NCI-H1417 (cell line): ENCODE data around the gene WIPF3.
A peak's percentile ranks its signal among the peaks of the same experiment; 100 is the strongest.

Experiments used
- DNase-seq, 3 experiments: peaks; one replicate each; lab custom pipeline; 2025; lab: John Stamatoyannopoulos, UW

Gene WIPF3

DNA sequence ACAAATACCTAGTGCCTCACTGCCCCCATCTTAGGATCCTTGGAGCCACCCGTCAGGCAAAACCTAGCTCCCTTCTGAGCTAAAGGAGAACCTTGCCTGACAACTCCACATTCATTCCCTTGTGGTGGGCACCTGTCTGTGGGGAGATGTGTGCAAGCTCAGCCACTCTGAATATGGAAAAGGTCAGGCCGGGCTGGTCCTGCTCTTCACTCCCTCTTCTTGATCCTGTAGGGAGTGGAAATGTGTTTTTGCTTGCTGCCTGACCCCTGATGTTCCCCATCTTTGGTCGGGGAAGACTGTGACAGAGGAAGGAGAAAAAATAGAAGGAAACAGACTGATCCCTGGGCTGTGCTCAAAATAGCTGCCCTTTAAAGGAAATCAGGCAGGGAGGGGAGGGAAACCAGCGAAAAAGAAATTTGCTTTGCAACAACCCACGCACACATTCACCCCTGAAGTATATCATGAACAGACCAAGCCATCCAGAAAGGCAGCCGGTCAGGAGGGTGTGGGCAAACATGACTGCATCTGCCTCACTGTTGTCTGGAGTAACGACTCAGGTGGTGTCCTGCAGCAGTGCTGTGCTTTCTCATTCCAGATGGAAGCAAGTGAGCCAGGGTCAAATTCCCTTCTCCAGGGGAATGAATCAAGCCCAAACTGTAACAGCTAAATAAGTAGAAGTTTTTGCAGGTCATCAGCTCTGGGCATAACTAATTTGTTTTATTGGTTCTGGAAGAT, 109.3 kb downstream of the WIPF3 start:
- peak in 2 of 3 experiments; percentile 7 to 37 for DNase-seq

DNA sequence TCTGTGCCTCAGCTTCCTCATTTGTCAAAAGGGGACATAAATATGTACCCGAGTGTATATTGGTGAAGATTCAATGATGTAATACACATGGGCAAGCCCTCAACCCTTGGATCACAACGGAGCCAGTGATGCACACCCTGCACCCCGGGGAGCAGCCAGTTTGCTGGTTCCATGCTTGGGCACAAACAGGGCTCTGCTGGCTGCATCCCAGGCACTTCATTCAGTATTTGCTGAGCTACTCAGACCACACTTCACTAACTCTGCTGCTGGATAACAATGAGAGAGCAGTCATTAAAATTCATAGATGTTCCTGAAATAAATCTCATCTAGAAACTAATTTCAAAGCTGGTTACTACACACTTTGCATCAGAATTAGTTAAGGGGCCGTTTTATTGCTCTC, 111.3 kb downstream of the WIPF3 start:
- peak in 1 of 3 experiments; percentile 80 for DNase-seq

DNA sequence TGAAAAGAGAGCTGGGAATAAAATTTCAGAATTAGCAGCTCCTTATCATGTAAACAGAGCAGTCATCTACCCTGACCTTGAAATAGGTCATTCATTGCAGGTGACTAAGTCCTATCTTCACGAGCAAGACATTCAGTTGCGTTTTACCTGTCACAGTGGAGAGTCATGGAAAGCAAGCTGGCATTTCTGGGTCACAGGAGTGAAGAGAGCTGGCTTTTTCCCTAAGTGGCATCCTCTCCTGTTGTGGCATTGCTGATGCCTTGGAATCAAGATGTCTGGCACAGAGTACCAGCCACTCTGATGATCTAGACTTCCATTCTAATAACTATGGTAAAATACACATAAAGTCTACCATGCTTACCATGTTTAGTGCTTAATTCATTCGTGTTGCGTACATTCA, 112.5 kb downstream of the WIPF3 start:
- DNase-seq: no peak

DNA sequence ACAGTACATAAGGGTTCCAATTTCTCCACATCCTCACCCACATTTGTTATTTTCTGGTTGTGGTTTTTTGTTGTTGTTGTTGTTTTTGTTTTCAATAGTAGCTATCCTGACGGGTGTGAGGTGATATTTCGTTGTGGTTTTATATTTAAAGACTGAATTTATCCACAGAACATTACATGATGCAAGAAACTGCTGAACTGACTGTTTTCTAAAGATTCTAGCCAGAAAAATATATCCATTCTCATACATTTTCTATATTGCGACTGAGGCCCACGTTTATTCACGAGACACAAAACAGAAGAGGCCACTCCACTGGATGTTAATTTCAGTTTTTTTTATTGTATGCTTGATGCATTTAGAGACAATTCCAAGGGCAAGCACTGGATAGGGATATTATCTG, 113.5 kb downstream of the WIPF3 start:
- no peak for DNase-seq

DNA sequence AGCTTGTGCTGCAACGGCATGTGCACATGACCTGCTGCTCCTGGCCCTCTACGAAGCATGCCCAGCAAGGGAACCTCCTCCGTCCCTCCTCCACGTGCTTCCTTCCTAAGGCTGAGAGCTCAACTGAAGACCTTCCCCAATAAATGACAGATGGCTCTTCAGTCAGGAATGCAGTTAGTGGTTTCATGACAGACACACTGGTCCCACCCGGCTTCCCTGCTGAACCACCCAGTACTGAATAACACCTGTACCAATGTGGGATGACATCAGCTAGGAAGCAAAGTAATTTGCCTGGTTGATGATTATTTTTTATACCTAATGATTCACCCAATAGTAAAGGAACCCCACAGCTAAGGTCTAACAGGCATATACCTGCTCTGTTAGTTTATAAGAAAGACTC, 114.2 kb downstream of the WIPF3 start:
- peak in 1 of 3 experiments; percentile 18 for DNase-seq

DNA sequence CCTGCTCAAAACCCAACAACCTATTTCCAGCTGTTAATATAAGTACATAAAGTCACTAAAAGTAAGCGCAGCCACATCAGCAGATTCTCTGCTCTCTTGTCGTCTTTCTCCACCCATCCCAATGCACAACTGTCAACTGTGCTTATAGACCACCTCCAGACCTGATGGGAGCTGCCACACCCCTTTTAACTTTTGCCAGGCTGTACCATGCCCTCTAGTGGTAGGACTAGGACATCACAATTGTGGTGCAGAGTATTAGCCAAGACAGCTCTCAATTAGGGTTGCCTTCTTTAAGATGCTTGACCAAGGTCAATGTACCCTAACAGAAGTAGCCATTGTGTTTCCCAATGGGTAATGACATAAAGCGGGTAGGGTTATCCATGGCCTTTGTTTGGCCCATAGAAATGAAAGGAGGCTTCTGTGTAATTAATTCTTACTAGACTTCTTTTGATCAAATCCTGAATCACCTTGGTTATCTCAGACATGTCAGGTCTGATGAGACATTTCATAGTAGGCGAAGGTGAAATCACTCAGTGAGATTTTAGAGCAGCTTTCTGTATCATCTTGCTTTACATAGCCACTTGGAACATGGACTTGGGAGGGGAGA, 115.2 kb downstream of the WIPF3 start:
- peak; percentile 50 to 84 (median 66) for DNase-seq

DNA sequence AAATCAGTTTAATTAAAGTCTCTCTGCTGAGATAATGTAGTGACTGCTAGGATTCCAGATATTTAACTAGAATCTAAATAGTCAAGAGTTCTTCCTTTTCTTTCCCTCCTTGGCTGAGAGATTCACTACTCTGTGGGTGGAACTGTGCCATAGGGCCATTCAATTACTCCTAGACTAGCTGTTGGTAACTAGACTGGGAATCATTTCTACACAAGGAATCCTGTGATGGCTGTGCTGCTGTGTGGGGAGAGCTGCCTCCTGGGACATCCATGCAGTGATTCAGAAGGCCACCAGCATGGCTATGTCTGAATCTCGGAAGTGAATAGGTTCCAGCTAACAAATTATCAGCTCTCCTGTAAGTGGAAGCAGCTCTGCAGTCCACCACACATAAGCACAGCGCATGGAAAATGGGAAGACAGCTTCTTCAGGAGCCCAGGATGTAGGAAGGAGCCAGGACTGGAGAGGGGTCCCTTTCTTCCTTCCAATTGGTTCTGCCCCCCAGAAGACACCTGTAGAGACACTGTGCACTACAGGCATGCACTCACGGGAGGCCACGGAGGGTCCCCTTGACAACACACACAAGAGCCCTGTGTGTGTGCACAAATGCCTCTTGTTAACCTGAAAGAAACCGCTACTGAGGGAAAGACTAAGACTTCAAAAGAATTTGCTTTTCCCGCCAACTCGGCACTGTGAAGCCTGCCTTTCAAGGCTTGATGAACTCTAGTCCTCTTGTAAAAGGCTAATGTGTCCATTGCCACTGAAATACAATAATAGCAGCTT, 116.8 kb downstream of the WIPF3 start:
- no peak for DNase-seq

DNA sequence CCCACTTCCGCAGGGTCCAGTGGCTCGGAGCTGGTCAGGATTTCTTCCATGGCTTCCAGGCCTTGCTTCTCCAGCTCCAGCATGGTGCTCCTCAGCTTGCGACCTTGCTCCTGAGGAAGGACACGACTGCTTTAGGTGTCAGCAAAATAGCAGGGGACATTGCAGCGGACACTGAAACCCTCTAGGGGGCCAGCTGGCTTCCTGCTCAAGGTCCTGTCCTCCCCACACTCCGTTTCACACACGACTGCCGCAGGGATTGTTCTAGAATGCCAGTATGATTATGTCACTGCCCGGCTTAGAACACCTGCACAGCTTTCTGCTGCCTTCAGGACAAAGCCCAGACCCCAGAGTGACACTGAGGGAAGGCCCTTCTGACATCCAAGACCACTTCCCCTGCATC, 117.7 kb downstream of the WIPF3 start:
- peak in 1 of 3 experiments; percentile 6 for DNase-seq

DNA sequence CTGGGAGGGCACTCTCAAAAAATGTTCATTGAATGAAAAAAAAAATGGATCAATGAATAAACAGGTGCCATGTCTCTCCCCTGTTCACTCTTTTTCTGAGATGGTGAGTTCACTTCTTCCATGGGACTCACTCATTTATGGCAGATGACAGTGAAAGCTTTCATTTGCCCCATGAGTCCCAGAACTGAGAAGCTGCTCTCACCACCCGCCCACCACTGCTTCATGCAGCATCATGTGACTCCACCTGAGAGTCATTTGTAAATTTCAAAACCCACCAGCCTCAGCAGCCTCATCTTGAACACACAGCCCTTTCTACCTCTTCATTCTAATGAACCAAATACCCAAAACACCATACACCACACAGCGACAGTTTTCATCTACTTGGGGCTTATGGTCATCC, 118.4 kb downstream of the WIPF3 start:
- DNase-seq: no peak

DNA sequence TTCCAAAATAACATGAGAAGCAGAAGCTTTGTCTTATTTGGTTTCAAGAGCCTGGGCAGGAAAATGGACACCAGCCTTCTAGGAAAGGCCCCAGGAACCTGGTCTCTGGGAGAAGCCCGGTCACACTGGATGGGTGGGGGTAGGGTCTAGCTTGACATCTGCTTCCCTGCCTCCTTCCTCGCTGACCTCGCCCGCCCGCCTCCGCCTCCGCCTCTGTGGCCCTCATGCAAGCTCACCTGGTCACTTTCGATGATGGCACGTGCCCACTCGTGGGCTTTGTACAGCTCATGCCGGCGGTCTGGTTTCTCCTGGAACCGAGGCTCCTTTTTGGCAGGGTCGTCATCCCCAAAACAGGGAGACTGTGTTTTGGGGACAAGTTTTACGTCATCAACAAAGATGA, 119.9 kb downstream of the WIPF3 start:
- DNase-seq: no peak

DNA sequence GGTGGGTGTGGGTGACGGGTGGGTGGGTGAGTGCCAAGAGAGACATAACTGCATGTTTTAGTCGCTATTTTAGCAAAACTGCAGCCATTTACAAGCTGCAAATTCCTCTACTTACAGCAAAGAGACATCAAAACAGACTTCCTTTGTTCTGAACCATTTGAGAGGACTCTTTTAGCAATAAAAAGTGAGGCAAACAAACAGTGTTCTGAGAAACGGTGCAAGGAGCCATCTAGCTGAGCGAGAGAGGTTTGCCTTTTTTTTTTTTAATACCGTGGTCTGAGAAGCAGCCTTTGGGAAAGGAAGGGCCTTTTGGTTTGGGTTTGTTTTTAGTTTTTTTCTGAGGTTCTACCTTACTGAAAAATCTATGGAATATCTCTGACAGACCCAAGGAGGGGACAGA, 120.4 kb downstream of the WIPF3 start:
- no peak for DNase-seq

DNA sequence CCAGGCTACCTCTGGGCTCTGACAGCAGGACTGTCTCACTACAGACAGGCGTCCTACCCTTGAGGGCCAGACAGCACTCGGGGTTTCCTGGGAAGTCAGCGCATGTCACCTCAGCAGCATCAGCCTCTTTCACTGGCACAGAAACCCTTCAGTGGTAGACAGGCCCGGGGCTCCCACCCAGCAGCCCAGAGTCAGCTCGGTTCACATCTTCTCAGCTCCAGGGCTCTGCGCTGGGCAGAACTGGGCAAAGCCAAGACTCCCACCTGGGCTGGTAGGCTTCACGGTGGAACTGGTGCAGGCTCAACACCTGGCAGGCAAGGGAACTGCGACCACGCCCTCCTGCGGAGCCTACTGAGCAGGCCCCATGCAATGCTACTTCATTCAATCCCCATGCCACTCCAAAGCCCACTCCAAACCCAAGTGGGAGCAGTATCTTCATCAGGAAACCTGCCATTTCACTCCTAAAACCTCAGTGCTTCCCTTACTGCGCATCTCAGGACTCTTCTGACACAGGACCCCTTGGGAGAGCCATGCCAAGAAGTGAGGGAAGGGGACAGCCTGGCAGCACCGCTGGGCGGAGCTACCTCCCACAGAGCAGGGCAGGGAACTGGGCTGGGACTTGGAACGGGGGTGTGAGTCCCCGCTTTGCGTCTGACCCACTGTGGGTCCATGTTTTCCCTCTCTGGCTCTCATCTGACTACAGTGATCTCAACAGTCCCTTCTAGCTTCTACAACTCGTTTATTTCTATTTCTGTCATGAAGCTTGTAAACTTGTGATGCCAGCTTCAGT, 122.9 kb downstream of the WIPF3 start:
- peak in 1 of 3 experiments; percentile 43 for DNase-seq

DNA sequence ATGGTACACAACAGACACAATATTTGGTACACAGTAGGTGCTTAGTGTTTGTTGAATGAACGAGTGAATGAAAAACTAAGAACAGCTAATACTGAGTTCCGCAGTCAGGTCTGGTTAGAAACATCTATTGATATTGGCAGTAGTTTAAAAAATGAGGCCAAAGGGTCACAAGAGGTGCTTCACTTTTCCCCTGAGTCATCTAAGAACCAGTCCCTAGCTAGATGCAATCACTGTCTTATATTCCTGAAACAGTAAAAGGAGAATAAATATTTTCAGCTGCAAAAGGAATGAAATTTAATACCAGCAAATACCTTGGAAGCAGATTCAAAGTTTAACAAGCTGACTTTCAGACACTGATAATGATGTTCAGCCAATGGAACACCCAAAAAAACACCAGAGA, 128.8 kb downstream of the WIPF3 start:
- no peak for DNase-seq

DNA sequence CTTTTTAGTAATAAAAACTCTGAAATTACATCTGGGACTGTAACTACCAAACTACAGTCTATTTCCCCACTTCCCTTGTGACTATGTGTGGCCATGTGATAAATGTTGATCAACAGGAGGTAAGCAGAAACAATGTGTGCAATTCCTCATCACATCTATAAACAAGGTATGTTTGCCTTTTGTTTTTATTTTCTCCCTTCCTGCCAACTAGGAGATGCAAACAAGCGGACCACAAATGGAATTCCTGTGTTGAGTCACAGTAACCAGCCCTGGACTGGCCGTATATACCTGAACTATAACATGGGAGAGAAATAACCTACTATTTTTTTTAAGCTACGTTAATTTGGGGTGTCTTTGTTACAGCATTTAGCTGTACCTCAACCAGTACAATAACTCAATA, 130.8 kb downstream of the WIPF3 start:
- no peak for DNase-seq

DNA sequence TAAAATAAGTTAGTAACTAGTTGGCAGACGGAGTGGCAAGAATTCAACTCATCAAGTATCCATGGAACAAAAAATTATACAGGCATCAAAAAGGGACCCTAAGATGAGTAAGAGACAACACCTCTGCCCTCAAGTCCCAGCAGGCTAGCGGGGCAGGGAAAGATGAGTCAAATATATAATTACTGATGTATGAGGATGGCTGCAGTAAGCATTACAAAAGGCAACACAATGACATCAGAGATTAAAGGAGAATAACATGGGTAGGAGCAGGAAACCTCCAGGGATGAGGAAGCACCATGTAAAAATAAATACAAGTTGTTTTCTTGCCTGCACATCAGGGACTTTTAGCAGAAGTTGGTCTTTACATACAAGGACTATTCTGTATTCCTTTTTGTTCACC, 133.9 kb downstream of the WIPF3 start:
- DNase-seq: no peak

DNA sequence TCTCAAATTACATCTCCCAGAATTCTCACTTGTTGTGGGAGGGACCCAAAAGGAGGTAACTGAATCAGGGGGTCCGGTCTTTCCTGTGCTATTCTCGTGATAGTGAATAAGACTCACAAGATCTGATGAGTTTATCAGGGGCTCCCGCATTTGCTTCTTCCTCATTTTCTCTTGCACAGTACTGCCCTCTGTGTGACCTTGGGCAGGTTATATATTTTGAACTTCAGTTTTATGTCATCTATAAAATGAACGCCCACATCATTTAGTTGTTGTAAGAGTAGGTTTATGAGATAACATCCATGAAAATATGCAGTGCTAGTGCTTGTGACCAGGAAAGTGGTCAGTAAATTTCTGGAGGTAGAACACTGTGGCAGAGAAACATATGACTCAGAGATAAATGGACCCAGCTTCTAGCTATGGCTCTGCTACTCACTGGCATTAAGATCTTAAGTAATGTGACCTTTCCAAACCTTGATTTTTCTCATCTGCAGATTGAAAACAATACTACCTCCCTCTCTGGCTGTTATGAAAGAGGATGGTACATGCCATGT, 139.0 kb downstream of the WIPF3 start:
- no peak for DNase-seq

DNA sequence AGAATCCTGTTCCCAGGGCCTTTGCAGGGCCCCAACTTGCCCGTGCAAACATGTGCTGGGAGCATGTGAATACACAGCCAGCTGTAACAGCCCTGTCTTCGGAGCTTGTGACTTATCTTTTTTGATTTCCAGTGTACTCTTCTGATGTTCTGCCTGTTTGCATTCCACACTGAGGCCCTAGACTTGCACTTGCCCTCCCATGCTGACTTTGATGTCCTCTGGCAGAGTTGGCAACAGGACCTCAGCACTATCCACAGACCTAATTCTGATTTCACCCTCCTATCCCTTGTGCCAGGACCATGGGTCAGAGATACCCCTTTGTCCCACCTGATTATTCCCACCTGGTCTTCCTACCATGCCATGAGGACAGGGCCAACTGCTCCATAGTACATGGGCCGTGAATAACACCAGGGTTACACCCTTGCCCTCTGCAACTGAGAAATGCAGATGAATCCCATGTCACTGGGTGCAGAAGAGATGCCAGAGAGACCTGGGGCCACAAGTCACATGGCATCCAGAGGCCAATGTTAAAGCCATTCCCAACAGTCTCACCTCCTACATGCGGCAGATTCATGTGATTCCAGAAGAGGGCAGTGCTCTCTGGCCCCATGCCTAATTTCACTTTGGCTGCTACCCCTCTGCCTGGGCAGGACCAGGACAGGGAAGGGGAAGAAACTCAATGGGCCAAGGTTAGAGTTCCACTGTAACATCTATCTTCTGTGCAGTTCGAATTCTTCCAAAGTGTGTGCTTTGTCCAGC, 140.3 kb downstream of the WIPF3 start:
- DNase-seq: peak in 1 of 3 experiments; percentile 14

DNA sequence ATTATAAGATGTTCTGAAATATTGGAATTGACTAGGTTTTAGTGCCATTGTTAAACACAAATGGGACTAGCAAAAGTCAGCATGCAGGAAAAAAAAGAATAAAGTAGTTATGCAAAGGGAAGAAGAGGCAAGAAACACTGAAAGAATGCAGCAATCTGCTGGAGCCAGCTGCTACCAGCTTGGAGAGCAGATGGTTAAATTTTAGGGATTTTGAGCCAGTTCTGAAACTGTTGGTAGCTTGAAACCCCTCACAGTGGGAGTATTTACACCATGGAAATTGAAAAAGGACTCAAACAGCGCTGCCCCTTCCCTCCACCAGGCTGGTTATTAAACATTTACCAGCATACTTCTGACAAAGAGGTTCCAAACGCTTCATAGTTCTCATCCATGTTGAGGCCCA, 142.3 kb downstream of the WIPF3 start:
- no peak for DNase-seq

DNA sequence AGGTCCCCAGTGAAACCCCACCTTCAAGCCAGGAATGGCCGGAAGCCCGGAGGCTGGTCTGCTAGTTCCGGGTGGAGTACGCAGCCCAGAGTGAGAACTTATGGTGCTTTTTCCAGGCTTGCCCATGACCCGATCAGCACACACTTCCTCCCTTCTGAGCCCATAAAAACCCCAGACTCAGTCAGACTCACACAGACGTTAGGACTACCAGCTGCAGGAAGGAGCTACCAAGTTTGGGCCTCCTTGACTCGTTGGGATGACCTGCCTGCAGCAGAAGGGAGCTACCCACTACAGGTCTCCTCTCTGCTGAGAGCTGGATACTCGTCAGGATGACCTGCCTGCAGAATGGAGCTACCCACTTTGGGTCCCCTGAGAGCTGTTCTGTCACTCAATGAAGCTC, 144.2 kb downstream of the WIPF3 start:
- no peak for DNase-seq

DNA sequence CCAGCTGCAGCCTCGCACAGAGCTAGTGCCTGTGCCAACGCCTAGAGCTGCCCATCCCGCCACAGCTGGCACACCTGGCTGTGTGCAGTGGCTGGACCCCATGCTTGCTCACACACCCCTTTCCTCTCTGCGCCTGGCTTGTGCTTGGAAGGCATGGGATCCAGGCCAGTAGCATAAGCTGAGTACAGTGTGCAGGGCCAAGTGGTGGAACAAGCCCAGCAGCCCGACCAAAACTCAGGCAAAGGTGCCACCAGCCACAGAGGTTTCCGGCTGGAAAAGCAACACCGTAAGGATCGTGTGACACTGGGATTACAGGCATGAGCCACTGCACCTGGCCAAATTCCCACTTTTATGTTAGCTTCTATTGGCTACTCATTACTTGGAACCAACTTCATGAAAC, 144.9 kb downstream of the WIPF3 start:
- no peak for DNase-seq

DNA sequence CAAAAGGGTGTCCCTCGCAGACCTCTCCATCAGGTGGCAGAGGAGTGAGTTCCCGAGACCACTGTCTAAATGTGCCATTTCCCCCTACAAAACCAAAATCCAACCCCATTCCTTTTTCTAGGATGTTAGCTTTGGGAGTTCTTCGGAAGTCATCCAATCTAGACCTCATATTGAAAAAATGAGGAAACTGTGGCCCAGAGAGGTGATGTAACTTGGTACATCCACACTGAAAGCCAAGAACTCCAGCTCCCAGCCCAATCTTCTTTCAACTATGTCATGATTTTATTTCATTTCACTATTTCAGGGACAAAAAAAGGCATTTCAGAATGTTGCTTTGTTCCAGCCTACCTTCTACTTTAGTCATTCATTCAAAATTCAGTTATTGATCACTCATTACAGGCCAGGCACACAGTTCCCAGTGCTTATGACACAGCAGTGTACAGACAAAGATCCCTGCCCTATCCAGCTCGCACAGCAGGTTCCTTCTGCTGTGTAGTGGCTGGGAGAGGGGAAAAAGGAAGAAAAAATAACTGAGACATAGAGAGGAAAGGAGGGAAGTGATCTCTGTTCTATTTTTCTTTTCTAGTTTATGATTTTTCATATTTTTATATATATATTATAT, 147.5 kb downstream of the WIPF3 start:
- DNase-seq: no peak
